HL-60 (cell line): ENCODE results near the gene FLRT2.

Source experiments
- DNase-seq, 2 experiments: peaks; one replicate each; pipeline ENCODE4 v3.0.0-alpha.2; 2010 to 2020; ENCODE audit warnings: low read depth in 1 of 2, low spot score in 1 of 2
- H3K27ac ChIP-seq: fragments of 250-450 bp; sonication (Bioruptor Pico); replicated peaks from 2 replicates; pipeline ENCODE4 v1.5.1; 2020; ENCODE audit warnings: mild to moderate bottlenecking, moderate library complexity
- H3K27me3 ChIP-seq: fragments of 250-450 bp; sonication (Bioruptor Pico); 2 replicates; pipeline ENCODE4 v1.5.1; 2021; ENCODE audit warnings: mild to moderate bottlenecking, moderate library complexity; ENCODE audit not compliant: insufficient read depth, poor library complexity, severe bottlenecking
- H3K4me3 ChIP-seq: replicated peaks from 2 replicates; pipeline ENCODE4 v1.5.1; 2011; ENCODE audit warnings: mild to moderate bottlenecking, control low read depth, low read length; ENCODE audit not compliant: insufficient read depth
- CTCF ChIP-seq: IDR thresholded peaks from one replicate; pipeline ENCODE4 v1.5.1; 2011; ENCODE audit warnings: low read length, control low read depth, inconsistent platforms; ENCODE audit not compliant: insufficient read depth
- GABPA ChIP-seq: IDR thresholded peaks from 2 replicates; pipeline ENCODE4 v1.6.1; 2012; ENCODE audit warnings: low read depth
- POLR2AphosphoS5 ChIP-seq: IDR thresholded peaks from 2 replicates; pipeline ENCODE4 v1.6.1; 2012; ENCODE audit warnings: low read depth
- REST ChIP-seq: IDR thresholded peaks from 2 replicates; pipeline ENCODE4 v1.6.1; 2012; ENCODE audit warnings: low read depth; ENCODE audit not compliant: insufficient replicate concordance
- SPI1 ChIP-seq: IDR thresholded peaks from 2 replicates; pipeline ENCODE4 v1.6.1; 2012; ENCODE audit warnings: low read depth, mild to moderate bottlenecking, borderline replicate concordance

Gene FLRT2

GRCh38 chr14:85622106-85622505 lies 92.2 kb downstream of the FLRT2 start:
- TF ChIP-seq GABPA (no peak), REST (no peak), POLR2AphosphoS5 (no peak), SPI1 (no peak), CTCF (no peak)
- no peak for DNase-seq
- no peaks in the 10 kb centered on the region for H3K27me3 ChIP-seq
- no peak overlapping the region for H3K27ac ChIP-seq
- H3K4me3 ChIP-seq = no peak overlapping the region

GRCh38 chr14:85622986-85623685 lies 93.2 kb downstream of the FLRT2 start:
- no peak overlapping the region for H3K27ac ChIP-seq
- H3K4me3 ChIP-seq = no peak overlapping the region
- DNase-seq = no peak
- no peaks in the 10 kb centered on the region for H3K27me3 ChIP-seq
- TF ChIP-seq CTCF = no peak
- TF ChIP-seq POLR2AphosphoS5 = no peak
- no peak for TF ChIP-seq GABPA
- no peak for TF ChIP-seq REST
- TF ChIP-seq SPI1 = no peak

- no peak overlapping the region for H3K4me3 ChIP-seq
- DNase-seq = no peak
- no peak for TF ChIP-seq REST
- TF ChIP-seq CTCF = no peak
- TF ChIP-seq SPI1 = no peak
- TF ChIP-seq POLR2AphosphoS5 = no peak
- no peak for TF ChIP-seq GABPA
- H3K27me3 ChIP-seq = no peaks in the 10 kb centered on the region
- no peak overlapping the region for H3K27ac ChIP-seq
Observed at GRCh38 chr14:85625925-85626585, 96.1 kb downstream of the FLRT2 start.
